ACC112 (cell line): Measurements from ENCODE around the gene MXRA8.

Source experiments
- H2AFZ ChIP-seq: fragments of 200-600 bp; sonication (generic); one replicate; pipeline ENCODE4 v1.6.0; 2017; ENCODE audit warnings: antibody characterized with exemption, low read length; ENCODE audit not compliant: unreplicated experiment
- H3K27ac ChIP-seq: fragments of 200-600 bp; sonication (generic); 2 replicates; pipeline ENCODE4 v1.5.1; 2014; ENCODE audit warnings: low read depth, mild to moderate bottlenecking, antibody characterized with exemption, low read length, moderate library complexity
- H3K27me3 ChIP-seq: fragments of 200-600 bp; sonication (generic); 2 replicates; pipeline ENCODE4 v1.6.1; 2014; ENCODE audit warnings: mild to moderate bottlenecking, antibody characterized with exemption, low read length, moderate library complexity, mixed read lengths; ENCODE audit not compliant: insufficient read depth
- H3K36me3 ChIP-seq: fragments of 200-600 bp; sonication (generic); 2 replicates; pipeline ENCODE4 v1.6.1; 2016; ENCODE audit warnings: mild to moderate bottlenecking, antibody characterized with exemption, low read length, moderate library complexity, mixed read lengths; ENCODE audit not compliant: insufficient read depth
- H3K4me1 ChIP-seq: fragments of 200-600 bp; sonication (generic); one replicate; pipeline ENCODE4 v1.6.1; 2016; ENCODE audit warnings: low read length, mixed read lengths; ENCODE audit not compliant: insufficient read depth, unreplicated experiment, control insufficient read depth
- H3K4me3 ChIP-seq: fragments of 200-600 bp; sonication (generic); 2 replicates; pipeline ENCODE4 v1.5.1; 2014; ENCODE audit warnings: mild to moderate bottlenecking, low read depth, low read length
- H3K79me2 ChIP-seq: fragments of 200-600 bp; sonication (generic); one replicate; pipeline ENCODE4 v1.6.0; 2016; ENCODE audit warnings: low read length; ENCODE audit not compliant: control insufficient read depth, unreplicated experiment, insufficient read depth

The MXRA8 gene

GRCh38 chr1:1341549-1342021 is 16.8 kb downstream of the MXRA8 start:
- Histone ChIP-seq H3K79me2 (peaks cover 46% of the 10 kb centered on the region), H3K27ac (no peak overlapping the region), H3K36me3 (peaks cover 11% of the 10 kb centered on the region; the same call in 1 of the 2 replicates), H3K4me1 (peaks cover 28% of the 10 kb centered on the region), H3K4me3 (no peak overlapping the region), H3K27me3 (no peaks in the 10 kb centered on the region), H2AFZ (no peak overlapping the region)

GRCh38 chr1:1340791-1341548 is 17.4 kb downstream of the MXRA8 start:
- no peak overlapping the region for H2AFZ ChIP-seq
- H3K27me3 ChIP-seq, result no peaks in the 10 kb centered on the region
- no peak overlapping the region for H3K4me3 ChIP-seq
- H3K27ac ChIP-seq, result no peak overlapping the region
- H3K4me1 ChIP-seq, result peaks cover 22% of the 10 kb centered on the region
- peaks cover 11% of the 10 kb centered on the region; the same call in 1 of the 2 replicates for H3K36me3 ChIP-seq
- peaks cover 39% of the 10 kb centered on the region for H3K79me2 ChIP-seq

GRCh38 chr1:1340185-1340584 is 18.2 kb downstream of the MXRA8 start:
- Histone ChIP-seq H3K36me3 (peaks cover 11% of the 10 kb centered on the region; the same call in 1 of the 2 replicates), H3K4me1 (peaks cover 14% of the 10 kb centered on the region), H2AFZ (no peak overlapping the region), H3K4me3 (no peak overlapping the region), H3K27ac (no peak overlapping the region), H3K27me3 (no peaks in the 10 kb centered on the region), H3K79me2 (peaks cover 32% of the 10 kb centered on the region)

- Histone ChIP-seq H3K27ac (no peak overlapping the region), H3K36me3 (peaks cover 11% of the 10 kb centered on the region; the same call in 1 of the 2 replicates)
Observed at GRCh38 chr1:1338278-1338677, 20.1 kb downstream of the MXRA8 start.

GRCh38 chr1:1337793-1338147 is 20.6 kb downstream of the MXRA8 start:
- peaks cover 11% of the 10 kb centered on the region; the same call in 1 of the 2 replicates for H3K36me3 ChIP-seq

More at GRCh38 chr1:1338278-1338677, 20.1 kb downstream of the MXRA8 start:
- H3K79me2 ChIP-seq, result peaks cover 13% of the 10 kb centered on the region
- no peak overlapping the region for H2AFZ ChIP-seq
- peaks cover 2% of the 10 kb centered on the region for H3K4me1 ChIP-seq
- no peaks in the 10 kb centered on the region for H3K27me3 ChIP-seq
- H3K4me3 ChIP-seq, result no peak overlapping the region

GRCh38 chr1:1336931-1337792 is 21.2 kb downstream of the MXRA8 start:
- H3K4me3 ChIP-seq, result no peak overlapping the region
- H3K27me3 ChIP-seq, result no peaks in the 10 kb centered on the region
- H3K79me2 ChIP-seq, result peaks cover 2% of the 10 kb centered on the region
- no peaks in the 10 kb centered on the region for H3K4me1 ChIP-seq
- H2AFZ ChIP-seq, result no peak overlapping the region
- H3K27ac ChIP-seq, result no peak overlapping the region
- H3K36me3 ChIP-seq, result peaks cover 11% of the 10 kb centered on the region; the same call in 1 of the 2 replicates

More at GRCh38 chr1:1337793-1338147, 20.6 kb downstream of the MXRA8 start:
- no peaks in the 10 kb centered on the region for H3K27me3 ChIP-seq
- peaks cover 7% of the 10 kb centered on the region for H3K79me2 ChIP-seq
- no peak overlapping the region for H3K27ac ChIP-seq
- H3K4me3 ChIP-seq, result no peak overlapping the region
- no peak overlapping the region for H2AFZ ChIP-seq
- H3K4me1 ChIP-seq, result no peaks in the 10 kb centered on the region

GRCh38 chr1:1336446-1336845 is 21.9 kb downstream of the MXRA8 start:
- no peak overlapping the region for H3K4me3 ChIP-seq
- no peak overlapping the region for H3K27ac ChIP-seq
- H3K79me2 ChIP-seq, result no peaks in the 10 kb centered on the region
- H2AFZ ChIP-seq, result no peak overlapping the region
- H3K27me3 ChIP-seq, result no peaks in the 10 kb centered on the region
- H3K36me3 ChIP-seq, result peaks cover 9% of the 10 kb centered on the region; the same call in 1 of the 2 replicates
- H3K4me1 ChIP-seq, result no peaks in the 10 kb centered on the region

GRCh38 chr1:1335792-1336248 is 22.5 kb downstream of the MXRA8 start:
- Histone ChIP-seq H3K4me1 (no peaks in the 10 kb centered on the region), H3K27me3 (no peaks in the 10 kb centered on the region), H3K79me2 (no peaks in the 10 kb centered on the region), H3K36me3 (peaks cover 3% of the 10 kb centered on the region; the same call in 1 of the 2 replicates), H3K27ac (no peak overlapping the region), H3K4me3 (no peak overlapping the region), H2AFZ (no peak overlapping the region)

GRCh38 chr1:1335283-1335682 is 23.1 kb downstream of the MXRA8 start:
- H3K79me2 ChIP-seq, result no peaks in the 10 kb centered on the region
- peaks cover 3% of the 10 kb centered on the region; the same call in 1 of the 2 replicates for H3K36me3 ChIP-seq
- H2AFZ ChIP-seq, result no peak overlapping the region
- H3K27me3 ChIP-seq, result no peaks in the 10 kb centered on the region
- H3K27ac ChIP-seq, result no peak overlapping the region
- H3K4me1 ChIP-seq, result peaks cover 3% of the 10 kb centered on the region
- H3K4me3 ChIP-seq, result no peak overlapping the region

- Histone ChIP-seq H3K4me1 (peaks cover 3% of the 10 kb centered on the region), H3K36me3 (peaks cover 3% of the 10 kb centered on the region; the same call in 1 of the 2 replicates), H3K4me3 (no peak overlapping the region), H3K27me3 (no peaks in the 10 kb centered on the region), H3K79me2 (no peaks in the 10 kb centered on the region), H3K27ac (no peak overlapping the region), H2AFZ (no peak overlapping the region)
Observed at GRCh38 chr1:1334835-1335234, 23.5 kb downstream of the MXRA8 start.
